ENCODE measurements around the gene MAGI2.
"Not testable (repeated sequence)": the region's sequence is repeated elsewhere in the genome, so short reads cannot be mapped to it uniquely, and the experiment has no call there.

MAGI2 gene

GRCh38 chr7:79034730-79035129 lies 418.7 kb downstream of the MAGI2 start:
- no peak for DNase-seq

DNA sequence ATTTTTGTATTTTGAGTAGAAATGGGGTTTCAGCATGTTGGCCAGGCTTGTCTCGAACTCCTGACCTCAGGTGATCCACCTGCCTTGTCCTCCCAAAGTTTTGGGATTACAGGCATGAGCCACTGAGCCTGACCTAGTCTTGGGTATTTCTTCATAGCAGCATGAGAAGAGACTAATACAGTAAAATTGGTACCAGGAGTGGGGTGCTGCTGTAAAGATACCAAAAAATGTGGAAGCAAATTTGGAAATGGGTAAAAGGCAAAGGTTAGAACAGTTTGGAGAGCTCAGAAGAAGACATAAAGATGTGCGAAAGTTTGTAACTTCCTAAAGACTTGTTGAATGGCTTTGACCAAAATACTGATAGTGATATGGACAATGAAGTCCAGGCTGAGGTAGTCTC lies 433.8 kb downstream of the MAGI2 start:
- not testable (repeated sequence) for DNase-seq

- DNase-seq: no peak
These were observed 441.5 kb downstream of the MAGI2 start for GRCh38 chr7:79011921-79012320.

GRCh38 chr7:79009647-79010046 lies 443.8 kb downstream of the MAGI2 start:
- DNase-seq: no peak

GRCh38 chr7:79008786-79009185 lies 444.7 kb downstream of the MAGI2 start:
- no peak for DNase-seq

DNA sequence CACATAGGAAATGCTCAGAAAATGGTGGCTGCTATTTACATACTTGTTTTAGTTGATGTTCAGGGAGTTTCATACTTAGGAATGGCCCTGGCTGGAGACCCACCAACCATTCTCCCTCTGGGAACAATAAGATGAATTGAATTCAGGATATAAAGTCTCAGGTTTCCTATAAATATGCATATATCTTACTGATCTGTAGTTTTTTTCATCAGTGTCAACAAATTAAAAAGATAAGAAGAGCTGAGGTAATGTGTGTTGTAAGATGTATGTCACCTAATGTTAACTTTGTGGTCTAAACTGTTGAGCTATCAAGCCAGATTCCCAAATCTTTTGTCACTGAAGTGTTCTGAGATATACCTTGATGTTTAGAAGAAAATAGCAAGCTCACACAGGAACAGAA lies 457.5 kb downstream of the MAGI2 start:
- no peak for DNase-seq

- no peak for DNase-seq
These were observed 460.1 kb downstream of the MAGI2 start for GRCh38 chr7:78993341-78993740.

- no peak for DNase-seq
These were observed 468.0 kb downstream of the MAGI2 start for GRCh38 chr7:78985509-78985908.

DNA sequence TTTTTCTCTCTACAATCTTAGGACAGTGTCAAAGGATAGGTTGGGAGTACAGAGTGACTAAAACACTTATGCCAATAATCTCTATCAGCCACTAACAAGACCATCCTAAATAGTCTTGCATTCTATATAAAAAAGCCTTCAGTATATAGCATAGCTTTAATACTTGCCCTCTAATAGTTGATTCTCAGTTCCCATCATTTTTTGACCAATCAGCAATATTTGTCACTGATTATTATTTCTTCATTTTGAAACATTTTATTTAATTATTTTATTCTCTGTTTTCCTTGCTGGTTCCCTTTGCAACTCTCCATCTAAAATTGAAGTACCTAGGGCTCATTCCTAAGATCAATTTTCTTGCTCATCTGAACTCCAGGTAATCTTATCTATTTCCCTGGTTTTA lies 470.0 kb downstream of the MAGI2 start:
- DNase-seq: no peak

GRCh38 chr7:78970440-78970916 lies 483.0 kb downstream of the MAGI2 start:
- no peak for DNase-seq

GRCh38 chr7:78968951-78969350 lies 484.5 kb downstream of the MAGI2 start:
- DNase-seq: no peak

GRCh38 chr7:78967561-78967960 lies 485.9 kb downstream of the MAGI2 start:
- peak in 1 of 2 experiments; percentile 1 for DNase-seq

DNA sequence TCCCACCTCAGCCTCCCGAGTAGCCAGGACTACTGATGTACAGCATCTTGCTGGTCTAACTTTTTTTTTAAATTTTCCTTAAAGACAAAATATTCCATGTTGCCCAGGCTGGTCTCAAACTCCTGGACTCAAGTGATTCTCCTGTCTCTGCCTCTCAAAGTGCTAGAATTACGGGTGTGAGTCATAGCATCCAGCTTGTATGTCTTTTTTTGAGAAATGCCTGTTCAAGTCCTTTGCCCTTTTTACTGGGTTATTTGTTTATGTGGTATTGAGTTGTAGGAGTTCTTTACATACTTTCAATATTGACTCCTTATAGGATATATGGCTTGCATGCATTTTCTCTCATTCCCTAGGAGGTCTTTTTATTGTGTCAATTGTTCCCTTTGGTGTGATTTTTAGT lies 486.4 kb downstream of the MAGI2 start:
- no peak for DNase-seq

GRCh38 chr7:78959477-78959876 lies 494.0 kb downstream of the MAGI2 start:
- no peak for DNase-seq

- DNase-seq: no peak
These were observed 498.1 kb downstream of the MAGI2 start for GRCh38 chr7:78955329-78955728.

DNA sequence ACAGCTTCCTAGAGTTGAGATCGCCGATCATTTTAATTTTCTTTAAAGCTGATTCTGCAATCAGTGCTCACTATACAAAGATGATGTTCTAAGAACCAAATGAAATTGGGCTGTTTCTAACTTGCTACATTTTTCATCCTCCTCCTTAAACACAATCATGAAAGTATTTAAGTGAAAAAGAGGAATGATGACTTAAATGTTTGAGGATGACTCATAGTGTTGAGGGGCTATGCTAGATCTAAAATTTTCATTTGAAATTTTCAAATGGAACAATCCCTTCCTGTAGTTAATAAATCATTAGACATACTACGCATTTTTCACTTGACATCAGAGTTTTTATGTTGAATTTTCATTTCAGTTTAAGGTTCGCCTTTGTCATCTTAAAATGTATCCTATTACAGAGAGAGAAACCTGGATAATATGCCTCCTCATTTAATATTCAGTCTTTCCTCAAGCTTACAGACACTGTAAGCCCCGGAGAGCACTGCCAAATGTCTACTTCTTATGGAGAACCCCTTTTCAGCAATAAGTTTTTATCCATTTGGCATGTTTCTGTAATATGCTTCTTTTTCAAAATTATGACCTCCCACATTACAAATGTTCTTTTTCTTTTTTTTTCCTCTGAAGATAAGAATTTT lies 499.6 kb downstream of the MAGI2 start:
- no peak for DNase-seq

DNA sequence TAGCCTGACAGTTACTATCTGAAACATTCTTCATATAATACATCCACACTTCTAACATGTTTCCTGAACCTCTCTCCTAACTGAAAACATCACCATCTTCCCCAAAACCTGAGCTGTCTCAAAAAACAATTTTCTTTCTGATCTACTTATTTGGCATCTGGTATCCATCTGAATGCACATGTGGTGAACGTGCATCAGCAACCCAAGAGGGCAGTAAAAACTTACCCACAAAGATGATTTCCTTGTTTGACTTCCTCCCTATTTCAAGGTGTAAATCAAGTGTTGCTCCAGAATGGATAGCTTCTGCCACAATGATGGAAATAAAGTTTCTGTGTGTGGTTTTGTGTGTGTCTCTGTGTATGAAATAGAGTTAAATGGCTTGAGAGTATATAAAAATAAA lies 500.4 kb downstream of the MAGI2 start:
- no peak for DNase-seq

DNA sequence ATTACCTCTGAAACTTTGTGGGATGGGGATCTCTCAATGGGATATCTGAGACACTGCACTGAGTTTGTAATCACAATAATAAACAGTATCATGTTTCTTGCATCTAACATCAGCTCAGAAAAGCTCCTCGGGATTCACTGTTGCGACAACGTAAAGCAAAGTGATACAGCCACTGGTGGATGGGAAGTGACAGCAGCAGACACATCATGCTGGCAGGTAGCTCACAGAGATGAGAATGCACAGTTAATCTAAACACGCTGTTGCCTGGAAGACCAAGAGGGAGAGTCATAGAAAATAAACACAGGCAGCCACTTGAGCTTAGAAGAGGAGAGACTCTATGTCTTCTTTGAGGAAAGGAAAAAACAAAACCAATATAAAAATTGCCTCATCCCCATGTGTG lies 513.8 kb downstream of the MAGI2 start:
- DNase-seq: no peak

DNA sequence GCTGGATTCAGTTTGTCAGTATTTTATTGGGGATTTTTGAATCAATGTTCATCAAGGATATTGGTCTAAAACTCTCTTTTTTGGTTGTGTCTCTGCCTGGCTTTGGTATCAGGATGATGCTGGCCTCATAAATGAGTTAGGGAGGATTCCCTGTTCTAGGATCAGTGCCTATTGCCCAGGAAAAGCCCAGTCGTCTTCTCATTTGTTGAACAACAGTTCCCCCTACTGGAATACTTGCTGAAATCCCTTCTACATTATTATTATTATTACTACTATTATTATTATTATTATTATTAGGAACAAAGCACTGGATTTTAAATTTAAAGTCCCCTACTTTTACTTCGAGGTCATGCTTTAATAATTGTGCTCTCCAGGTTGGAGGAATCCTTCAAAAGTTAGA lies 528.9 kb downstream of the MAGI2 start:
- DNase-seq: peak in 1 of 2 experiments; percentile 7

DNA sequence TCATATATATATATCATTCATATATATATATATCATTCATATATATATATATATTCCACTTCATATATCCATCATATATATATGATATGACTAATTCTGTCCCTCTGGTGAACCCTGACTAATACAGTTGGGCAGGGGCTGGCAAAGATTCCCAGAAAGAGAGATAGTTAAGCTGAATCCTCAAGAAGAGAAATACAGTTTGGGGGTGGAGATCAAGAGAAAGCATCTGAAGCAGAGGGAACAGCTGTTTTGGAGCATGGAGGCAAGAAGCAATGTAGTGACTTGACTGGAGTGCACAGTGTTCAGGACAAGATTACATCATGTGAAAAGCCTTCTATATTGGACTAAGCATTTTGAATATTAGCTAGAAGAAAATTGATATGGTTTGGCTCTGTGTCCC lies 540.7 kb downstream of the MAGI2 start:
- DNase-seq: no peak

DNA sequence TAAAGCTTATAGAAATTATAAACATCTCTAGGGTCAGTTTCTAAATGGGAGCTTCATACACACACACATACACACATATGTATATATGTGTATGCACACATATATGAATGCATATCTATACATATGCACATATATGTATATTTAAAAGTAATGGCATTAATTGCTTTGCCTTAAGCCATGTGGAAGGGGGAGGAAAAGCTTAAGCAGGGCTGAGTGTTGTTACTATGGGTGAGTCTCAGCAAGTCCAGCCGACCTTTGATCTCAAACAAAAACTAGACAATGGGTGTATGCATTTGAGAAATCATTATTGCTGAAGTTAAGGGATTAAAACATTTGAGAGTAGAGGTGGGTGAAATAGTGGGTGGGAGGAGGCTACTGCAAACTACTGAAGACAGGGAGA lies 546.7 kb downstream of the MAGI2 start:
- no peak for DNase-seq

- no peak for DNase-seq
These were observed 548.0 kb downstream of the MAGI2 start for GRCh38 chr7:78905436-78905835.

DNA sequence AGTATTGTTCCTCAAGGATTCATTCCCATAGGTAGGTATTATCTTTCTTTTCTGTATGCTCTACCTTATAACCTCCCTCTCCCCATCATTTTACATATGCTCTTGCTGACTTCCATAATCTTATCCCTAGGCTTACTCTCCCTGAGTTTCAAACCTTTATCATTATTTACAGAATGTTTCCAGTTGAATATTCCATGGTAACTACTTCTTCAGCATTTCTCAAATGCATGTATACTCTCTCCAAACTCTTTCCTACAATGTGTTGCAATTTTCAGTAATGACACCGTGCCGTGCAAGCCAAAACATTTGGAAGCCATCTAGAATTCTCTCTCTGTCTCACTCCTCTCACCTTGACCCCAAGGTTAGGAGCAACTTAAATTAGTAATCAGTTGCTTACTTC lies 548.5 kb downstream of the MAGI2 start:
- no peak for DNase-seq

- DNase-seq: no peak
These were observed 551.9 kb downstream of the MAGI2 start for GRCh38 chr7:78901566-78901965.

DNA sequence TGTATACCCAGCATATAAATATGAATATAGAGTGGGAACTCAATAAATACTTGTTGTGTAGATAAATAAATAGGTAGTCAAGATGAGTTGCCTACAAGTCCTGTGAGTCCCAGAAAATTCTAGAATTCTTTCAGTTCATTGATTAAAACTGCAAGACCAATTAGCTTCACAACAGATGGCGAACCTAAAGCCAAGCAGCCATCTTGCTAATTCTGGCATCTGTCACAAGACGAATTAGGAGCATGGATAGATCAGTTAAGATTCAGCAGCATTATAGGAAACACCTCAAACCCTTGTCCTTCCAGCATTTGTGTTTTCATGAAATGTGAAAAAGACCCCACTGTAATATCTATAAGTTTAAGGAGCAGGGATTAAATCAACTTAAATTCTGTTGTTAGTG lies 552.7 kb downstream of the MAGI2 start:
- DNase-seq: peak in 1 of 2 experiments; percentile 34

Data from NCI-H446 (cell line).